Measurements from ENCODE around the gene NHERF2. TPM values are rescaled to one million over a fixed set of nuclear protein-coding genes. Genes with fewer than 3 reads are reported as not detected.

The NHERF2 gene
- total and polyA plus RNA-seq, 2 of the 4 experiments (the other 2 are of a cell fraction), result 18.6 to 77.8 TPM

- H2AK5ac ChIP-seq (ENCODE audit: low read depth, low read length), result 0 out of 2 replicates have a peak overlapping the region, but pooled peaks have one; percentile 19
- peak overlapping the region; percentile 62 for H4K5ac ChIP-seq (ENCODE audit: low read depth, low read length)
- H2BK20ac ChIP-seq (ENCODE audit: low read depth, low read length), result no peak overlapping the region
- BruUV-seq (replicated peaks), result no TSS peak
- peak overlapping the region; percentile 40; the same call in 1 of the 2 replicates for H2BK120ac ChIP-seq (ENCODE audit: low read depth, low read length)
- H3K9ac ChIP-seq (ENCODE audit: low read depth, low read length), result no peak overlapping the region
- ChIA-PET CTCF (interaction anchor here (1.1 kb wide), 1 partner anchor 12 kb away, joined by 3 read pairs; no protein-coding TSS in a partner anchor), POLR2A (ENCODE audit: unreplicated experiment) (interaction anchor here (0.6 kb wide), 2 partner anchors 85 to 149 kb away, joined by 3 to 11 read pairs; no protein-coding TSS in a partner anchor)
- peak overlapping the region; percentile 47 for H3K4me3 ChIP-seq (ENCODE audit: insufficient read depth, low read depth, low read length)
- ATAC-seq (ENCODE audit: low read depth) (no peak), DNase-seq (no peak)
- H3K23ac ChIP-seq (ENCODE audit: low read depth, low read length), result no peak overlapping the region; the same call in 1 of the 2 replicates
- peak overlapping the region in 1 of 2 experiments; percentile 94; a peak in 2 of 4 replicates for H4K8ac ChIP-seq (ENCODE audit: low read depth in 2 of 2, low read length in 2 of 2)
- peaks cover under 1 to 21% of the 10 kb centered on the region in 2 experiments; a peak in 3 of 4 replicates for H3K79me1 ChIP-seq (ENCODE audit: low read depth in 1 of 2, low read length in 2 of 2)
- no peak overlapping the region for H2BK15ac ChIP-seq (ENCODE audit: low read depth, low read length)
- H3K9me1 ChIP-seq (ENCODE audit: insufficient read depth, low read length), result peaks cover 22% of the 10 kb centered on the region
- H4K91ac ChIP-seq (ENCODE audit: insufficient read depth, low read depth, low read length), result no peak overlapping the region
- H3K56ac ChIP-seq (ENCODE audit: extremely low read depth, insufficient read depth, low read length), result no peak overlapping the region
- H2AFZ ChIP-seq (replicated peaks; ENCODE audit: low read length, poor library complexity), result peak overlapping the region; percentile 96
- intact Hi-C loops (cut with micrococcal nuclease) (no loop called here), dilution Hi-C loops (cut with HindIII; ENCODE audit: low sequenced_read_pairs, unreplicated experiment) (no loop called here), in situ Hi-C loops (cut with MboI; ENCODE audit: low sequenced_read_pairs) (no loop called here)
- no peak overlapping the region for H3K18ac ChIP-seq (ENCODE audit: low read depth, low read length)
- peaks cover 2% of the 10 kb centered on the region; the same call in 1 of the 2 replicates for H3K9me3 ChIP-seq (ENCODE audit: control insufficient read depth, insufficient read depth, low read length)
- peak overlapping the region; percentile 70 for H3K4me2 ChIP-seq (ENCODE audit: low read depth, low read length)
- no peak overlapping the region for H2BK5ac ChIP-seq (ENCODE audit: low read depth, low read length, poor library complexity, severe bottlenecking)
- no peaks in the 10 kb centered on the region for H4K20me1 ChIP-seq (ENCODE audit: insufficient read depth, low read length)
- WGBS, 2 experiments (ENCODE audit: extremely low coverage in 2 of 2, insufficient read length in 1 of 2), result 41% methylated on average over 5 of the region's 22 CpGs; no CpG with 5 or more reads in 1 of the 2 experiments
- no peak overlapping the region for H3K27ac ChIP-seq (ENCODE audit: insufficient read depth, low read length)
- H3K4ac ChIP-seq (ENCODE audit: low read depth, low read length), result peak overlapping the region; percentile 47
- peaks cover 6% of the 10 kb centered on the region; the same call in 1 of the 2 replicates for H3K36me3 ChIP-seq (ENCODE audit: control insufficient read depth, insufficient read depth, low read length)
- peak overlapping the region; percentile 57; the same call in 1 of the 2 replicates for H3K14ac ChIP-seq (replicated peaks; ENCODE audit: low read depth, low read length)
- H3K4me1 ChIP-seq (ENCODE audit: control insufficient read depth, insufficient read depth, low read length), result peaks cover 17% of the 10 kb centered on the region
- peaks cover 17% of the 10 kb centered on the region for H3K27me3 ChIP-seq (ENCODE audit: control insufficient read depth, insufficient read depth, low read length)
- peak overlapping the region; percentile 88 for H2AK9ac ChIP-seq (replicated peaks; ENCODE audit: low read depth, low read length, poor library complexity)
- TF ChIP-seq CEBPB (IDR thresholded peaks at IDR 0.05; ENCODE audit: low read depth, low read length) (no peak), FOS (IDR thresholded peaks at IDR 0.05; ENCODE audit: low read depth, low read length) (no peak), CTCF (conservative IDR thresholded peaks at IDR 0.05; ENCODE audit: low read depth, low read length) (no peak), MXI1 (IDR thresholded peaks at IDR 0.05; ENCODE audit: borderline replicate concordance, low read depth, low read length) (no peak), MAZ (IDR thresholded peaks at IDR 0.05; ENCODE audit: borderline replicate concordance, low read depth, low read length) (0 out of 2 replicates have a peak, but pooled peaks have one; percentile 3)
Observed at GRCh38 chr16:1991588-1991947, 35.1 kb upstream of the NHERF2 start.
